HL-60/S4 (cell line): ENCODE results near the gene ACSL1.

Experiments used
- in situ Hi-C: fragments of 300-500 bp; cut with MboI; formaldehyde crosslinking; loops from 2 replicates; pipeline ENCODE4 v1.14.3; 2022; ENCODE audit warnings: low sequenced_read_pairs

ACSL1 gene

GRCh38 chr4:184731056-184731455, 94.7 kb downstream of the ACSL1 start:
- in situ Hi-C loops, result no loop called here

DNA sequence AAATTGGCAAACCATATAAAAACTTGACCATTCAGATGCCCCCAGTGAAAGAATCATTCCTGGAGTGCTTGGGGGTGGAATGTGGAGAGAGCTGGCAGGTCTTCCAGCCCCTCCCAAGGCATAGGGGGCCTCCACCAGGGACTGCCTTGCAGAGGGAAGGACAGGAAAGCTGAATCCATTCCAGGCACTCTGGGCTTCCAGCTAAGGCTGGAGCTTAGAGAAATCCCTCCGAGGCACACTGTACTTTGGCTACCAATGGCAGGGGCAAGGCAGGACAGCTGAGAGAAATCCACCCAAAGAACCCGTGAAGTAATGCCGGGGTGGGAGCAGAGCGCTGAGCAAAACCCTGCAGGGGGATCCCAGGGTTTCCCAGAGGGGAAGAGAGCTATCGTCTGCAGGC, 95.8 kb downstream of the ACSL1 start:
- in situ Hi-C loops, result no loop called here

DNA sequence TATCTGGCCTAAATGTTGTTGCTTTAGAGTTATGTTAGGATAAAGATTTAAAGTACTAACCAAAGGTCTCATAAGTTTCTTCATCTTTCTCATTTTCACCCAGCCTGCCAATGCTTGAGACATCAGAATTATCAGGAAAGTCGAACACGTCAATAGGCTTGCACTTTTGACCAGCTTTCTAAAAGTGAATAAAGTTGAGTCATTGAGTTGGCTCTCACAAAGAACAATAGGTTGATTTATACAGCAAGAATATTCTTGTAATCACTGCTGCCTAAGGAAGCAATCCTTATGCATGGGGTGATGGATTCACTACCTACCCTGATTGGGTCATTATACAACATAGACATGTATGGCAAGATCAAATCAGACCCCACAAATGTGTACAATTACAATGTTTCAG, 96.9 kb downstream of the ACSL1 start:
- in situ Hi-C loops, result no loop called here

- in situ Hi-C loops, result no loop called here
Observed at GRCh38 chr4:184727430-184727829, 98.3 kb downstream of the ACSL1 start.

DNA sequence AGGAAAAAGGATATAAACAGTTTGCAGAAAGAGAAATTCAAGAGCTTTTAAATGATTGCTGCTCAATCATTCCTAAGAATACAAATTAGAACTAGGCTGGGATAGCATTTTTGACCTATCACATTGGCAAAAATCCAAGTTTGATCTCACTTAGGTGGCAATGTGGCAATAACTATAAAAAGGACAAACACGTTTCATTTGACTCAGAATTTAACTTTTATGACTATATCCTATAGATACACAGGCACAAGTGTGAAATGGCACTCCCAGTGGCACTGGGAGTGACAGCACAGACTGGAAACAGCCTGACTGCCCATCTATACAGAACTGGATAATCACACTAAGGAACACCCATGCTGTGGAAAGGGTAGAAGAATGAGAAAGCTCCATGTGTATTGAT, 103.0 kb downstream of the ACSL1 start:
- in situ Hi-C loops, result no loop called here

DNA sequence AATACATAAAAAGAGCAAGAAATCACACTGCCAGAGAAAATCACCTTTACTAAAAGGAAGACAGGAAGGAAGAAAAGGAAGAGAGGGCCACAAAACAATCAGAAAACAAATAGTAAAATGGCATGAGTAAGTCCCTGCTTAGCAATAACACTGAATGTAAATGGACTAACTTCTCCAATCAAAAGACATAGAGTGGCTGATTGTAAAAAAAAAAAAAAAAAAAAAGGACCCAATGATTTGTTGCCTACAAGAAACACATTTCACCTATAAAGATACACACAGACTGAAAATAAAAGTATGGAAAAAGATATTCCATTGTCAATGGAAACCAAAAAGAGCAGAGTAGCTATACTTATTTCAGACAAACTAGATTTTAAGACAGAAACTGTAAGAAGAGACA, 104.5 kb downstream of the ACSL1 start:
- in situ Hi-C loops, result no loop called here

DNA sequence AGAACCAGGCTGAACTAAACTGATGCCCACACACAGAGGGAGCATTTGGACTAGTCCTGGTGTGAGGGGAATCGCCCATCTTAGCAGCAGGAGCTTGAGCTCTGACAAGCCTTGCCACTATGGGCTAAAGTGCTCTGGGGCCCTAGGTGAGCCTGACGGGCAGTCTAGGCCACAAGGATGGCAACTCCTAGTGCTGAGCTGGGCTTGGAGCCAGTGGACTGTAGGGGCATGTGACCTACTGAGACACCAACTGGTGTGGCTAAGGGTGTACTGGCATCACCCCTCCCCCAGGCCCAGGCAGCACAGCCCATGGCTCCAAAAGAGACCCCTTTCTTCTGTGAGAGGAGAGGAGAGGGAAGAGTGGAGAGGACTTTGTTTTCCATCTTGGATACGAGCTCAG, 106.4 kb downstream of the ACSL1 start:
- in situ Hi-C loops, result no loop called here

DNA sequence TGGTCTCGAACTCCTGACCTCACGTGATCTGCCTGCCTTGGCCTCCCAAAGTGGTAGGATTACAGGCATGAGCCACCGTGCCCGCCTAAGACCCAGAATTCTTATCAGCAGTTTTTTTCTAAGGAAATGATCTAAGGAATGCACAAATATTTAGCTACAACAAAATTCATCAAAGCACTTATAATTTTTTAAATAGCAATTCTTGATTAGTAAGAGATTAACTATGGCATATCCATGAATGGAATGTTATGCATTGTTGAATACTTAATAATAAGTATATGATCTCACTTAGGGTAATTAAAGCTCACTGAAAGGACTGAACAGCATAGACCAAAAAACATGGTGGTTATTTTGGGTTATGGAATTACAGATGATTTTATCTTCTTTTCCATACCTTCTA, 110.2 kb downstream of the ACSL1 start:
- in situ Hi-C loops, result no loop called here

DNA sequence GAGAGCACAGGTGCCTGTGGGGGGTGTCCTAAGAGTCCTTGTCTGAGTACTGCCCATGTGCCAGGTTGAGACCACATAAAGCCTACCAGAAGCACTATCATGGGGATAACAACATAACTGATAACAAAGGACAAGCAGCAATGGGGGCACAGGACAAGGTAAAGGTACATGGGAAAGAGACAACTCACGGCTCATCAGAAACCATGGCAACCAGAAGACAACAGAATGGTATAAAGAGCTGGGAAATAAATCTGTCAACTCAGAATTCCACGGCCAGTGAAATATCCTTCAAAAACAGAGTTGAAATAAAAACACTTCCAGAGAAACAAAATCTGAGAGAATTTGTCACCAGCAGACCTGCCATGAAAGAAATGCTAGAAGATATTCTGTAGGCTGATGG, 111.9 kb downstream of the ACSL1 start:
- in situ Hi-C loops, result no loop called here

- in situ Hi-C loops, result no loop called here
Observed at GRCh38 chr4:184712322-184712721, 113.4 kb downstream of the ACSL1 start.

DNA sequence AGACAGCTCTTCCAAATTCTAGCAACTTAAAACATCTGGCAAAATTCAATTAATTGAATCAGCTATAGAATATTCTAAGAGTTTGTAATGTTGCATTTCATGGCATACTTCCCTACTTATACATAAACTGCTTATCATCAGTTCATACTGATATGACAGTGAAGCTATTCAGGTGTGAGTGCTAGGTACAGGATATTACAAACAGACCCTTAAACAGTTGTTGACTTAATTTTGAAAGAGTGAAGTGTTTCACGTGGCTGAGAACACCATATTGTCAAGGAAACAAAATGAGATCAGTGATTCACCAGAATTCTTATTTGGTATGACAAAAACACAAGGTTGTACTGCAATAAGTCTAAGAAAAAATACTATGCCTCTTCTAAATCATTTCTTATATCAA, 119.3 kb downstream of the ACSL1 start:
- in situ Hi-C loops, result no loop called here

DNA sequence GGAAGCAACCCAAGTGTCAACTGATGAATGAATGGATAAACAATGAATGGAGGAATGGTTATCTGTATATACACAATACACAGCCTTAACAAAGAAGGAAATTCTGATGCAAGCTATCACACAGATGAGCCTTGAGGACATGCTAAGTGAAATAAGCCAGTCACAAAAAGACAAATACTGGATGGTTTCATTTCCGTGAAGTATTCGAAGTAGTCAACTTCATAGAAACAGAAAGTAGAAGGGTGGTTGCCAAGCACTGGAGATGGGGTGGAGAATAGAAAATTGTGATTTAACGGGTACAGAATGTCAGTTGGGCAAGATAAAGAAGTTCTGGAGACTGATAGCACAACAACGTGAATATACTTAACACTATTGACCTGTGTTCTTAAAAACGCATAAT, 120.1 kb downstream of the ACSL1 start:
- in situ Hi-C loops, result no loop called here
